HG03378 (cell line): Measurements from ENCODE around the gene JAG2.
"Not testable (repeated sequence)": the region's sequence is repeated elsewhere in the genome, so short reads cannot be mapped to it uniquely, and the experiment has no call there.

Source experiments
- ATAC-seq: cut with Tn5 transposase; IDR thresholded peaks from one replicate; pipeline ENCODE4 v1.9.1; 2021; ENCODE audit warnings: mild to moderate bottlenecking, moderate library complexity; ENCODE audit not compliant: unreplicated experiment

The JAG2 gene

GRCh38 chr14:105123064-105123665, 45.4 kb downstream of the JAG2 start:
- ATAC-seq, result no peak

- ATAC-seq, result no peak
These were observed 48.5 kb downstream of the JAG2 start for GRCh38 chr14:105120056-105120455.

DNA sequence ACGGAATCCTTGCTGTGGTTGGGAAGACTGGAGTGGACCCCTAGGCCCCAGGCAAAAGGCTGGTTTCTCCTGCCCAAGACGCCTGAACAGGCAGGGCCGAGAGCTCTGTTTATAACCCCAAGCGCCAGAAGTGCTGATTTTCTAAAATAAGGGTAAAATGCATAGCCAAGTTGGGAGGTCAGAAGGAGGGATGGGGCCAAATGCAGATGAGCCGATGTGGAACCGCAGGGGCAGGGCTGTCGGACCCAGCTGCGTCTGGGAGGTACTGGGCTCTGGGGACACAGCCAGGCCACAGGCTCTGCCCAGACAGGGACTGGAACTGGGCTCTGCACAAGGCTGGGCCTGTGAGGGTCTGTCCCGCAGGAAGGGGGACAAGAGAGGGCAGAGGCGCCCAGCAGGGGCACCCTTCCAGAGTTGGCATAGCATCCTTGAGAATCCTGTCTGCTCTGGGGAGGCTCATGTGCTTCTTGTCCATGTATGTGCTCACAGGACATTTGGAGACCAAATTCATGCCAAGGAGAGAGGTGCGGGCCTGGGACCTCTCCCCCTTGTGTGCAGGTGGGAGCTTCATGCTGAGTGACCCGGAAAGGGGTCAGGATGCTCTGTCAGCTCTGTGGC, 49.1 kb downstream of the JAG2 start:
- ATAC-seq, result no peak

- no peak for ATAC-seq
These were observed 49.7 kb downstream of the JAG2 start for GRCh38 chr14:105118646-105119407.

DNA sequence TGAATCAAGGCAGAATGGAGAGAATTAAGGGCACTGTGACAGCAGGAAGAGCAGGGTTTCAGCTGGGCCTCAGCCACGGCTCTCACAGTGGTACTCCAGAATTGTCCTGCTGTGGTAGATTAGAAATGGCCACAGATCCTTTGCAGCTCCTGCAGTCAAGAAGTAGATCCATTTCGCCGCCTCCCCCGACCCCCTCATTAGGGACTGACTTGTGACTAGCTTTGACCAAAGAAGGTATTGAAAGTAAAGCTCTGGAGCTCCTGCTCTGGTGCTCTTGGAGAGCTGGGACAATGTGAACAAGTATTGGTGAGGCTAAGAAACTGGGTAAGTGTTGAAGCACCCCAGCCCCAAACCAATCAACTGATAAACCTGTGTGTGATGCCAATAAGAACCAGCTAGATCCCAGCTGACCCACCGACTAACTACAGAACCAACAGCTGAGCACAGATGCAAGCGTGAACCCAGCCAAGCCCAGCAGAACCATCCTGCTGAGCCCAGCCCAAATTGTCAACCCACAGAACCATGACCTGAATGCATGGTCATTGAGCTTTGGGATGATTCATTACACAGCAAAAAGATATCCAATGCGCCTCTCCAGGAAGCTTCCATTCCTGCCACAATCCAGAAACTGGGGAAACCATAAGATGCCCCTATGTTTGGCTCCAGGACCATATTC, 50.7 kb downstream of the JAG2 start:
- ATAC-seq, result no peak

DNA sequence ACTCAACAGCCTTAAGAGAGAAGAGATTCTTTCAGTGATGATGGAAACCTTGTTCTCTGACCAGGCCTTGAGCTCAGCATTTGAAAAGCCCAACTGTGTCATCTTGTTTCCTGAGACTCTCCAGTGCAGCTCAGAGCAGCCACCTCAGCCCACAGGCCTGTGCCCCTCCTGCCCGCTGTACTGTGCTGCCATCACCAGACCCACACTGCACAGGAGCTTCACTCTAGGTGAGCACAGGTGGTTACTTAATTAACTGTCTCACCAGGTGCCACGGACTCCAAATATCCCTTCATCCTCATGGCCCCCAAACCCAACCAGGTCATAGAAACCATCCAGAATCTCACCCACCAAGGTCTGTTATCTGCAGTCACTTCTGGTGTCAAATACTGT, 51.3 kb downstream of the JAG2 start:
- ATAC-seq, result no peak

DNA sequence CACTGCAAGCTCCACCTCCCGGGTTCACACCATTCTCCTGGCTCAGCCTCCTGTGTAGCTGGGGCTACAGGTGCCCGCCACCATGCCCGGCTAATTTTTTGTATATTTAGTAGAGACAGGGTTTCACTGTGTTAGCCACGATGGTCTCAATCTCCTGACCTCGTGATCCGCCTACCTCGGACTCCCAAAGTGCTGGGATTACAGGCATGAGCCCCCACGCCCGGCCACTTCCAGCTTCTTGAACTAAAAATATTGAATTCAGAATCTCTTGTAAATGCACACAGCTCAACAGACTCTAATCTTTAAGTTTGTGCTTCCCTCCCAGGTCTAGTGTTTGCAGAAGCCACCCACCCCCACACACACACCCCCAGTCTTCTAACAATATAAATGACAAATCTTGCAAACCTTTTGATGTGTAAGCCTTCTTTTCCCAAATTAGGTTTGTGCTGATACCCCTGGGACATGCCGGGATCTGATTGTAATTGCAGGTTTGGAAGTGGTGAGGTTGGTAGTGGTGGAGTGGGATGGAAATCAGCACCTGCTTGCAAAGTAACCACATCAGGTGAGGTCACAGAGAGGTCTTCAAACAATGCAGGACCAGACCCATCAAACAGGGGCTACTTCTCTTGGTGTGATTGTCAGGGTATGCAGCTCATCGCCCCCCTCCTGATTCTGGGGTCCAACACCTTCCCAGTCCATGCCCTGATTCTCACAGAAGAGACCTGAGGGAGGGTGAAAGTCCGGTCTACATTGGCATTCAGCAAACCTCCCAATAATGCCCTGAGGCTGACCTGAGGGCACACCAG, 51.9 kb downstream of the JAG2 start:
- no peak for ATAC-seq

DNA sequence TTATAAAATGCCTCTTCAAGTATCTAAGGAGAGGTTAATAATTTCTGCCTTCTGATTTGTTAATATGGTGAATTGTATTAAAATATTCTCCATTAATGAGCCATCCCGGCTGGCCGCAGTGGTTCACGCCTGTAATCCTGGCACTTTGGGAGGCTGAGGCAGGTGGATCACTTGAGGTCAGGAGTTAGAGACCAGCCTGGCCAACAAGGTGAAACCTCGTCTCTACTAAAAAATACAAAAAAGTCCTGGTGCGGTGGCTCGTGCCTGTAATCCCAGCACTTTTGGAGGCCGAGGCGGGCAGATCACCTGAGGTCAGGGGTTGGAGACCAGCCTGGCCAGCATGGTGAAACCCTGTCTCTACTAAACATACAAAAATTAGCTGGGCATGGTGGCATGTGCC, 59.3 kb downstream of the JAG2 start:
- ATAC-seq, result not testable (repeated sequence)

DNA sequence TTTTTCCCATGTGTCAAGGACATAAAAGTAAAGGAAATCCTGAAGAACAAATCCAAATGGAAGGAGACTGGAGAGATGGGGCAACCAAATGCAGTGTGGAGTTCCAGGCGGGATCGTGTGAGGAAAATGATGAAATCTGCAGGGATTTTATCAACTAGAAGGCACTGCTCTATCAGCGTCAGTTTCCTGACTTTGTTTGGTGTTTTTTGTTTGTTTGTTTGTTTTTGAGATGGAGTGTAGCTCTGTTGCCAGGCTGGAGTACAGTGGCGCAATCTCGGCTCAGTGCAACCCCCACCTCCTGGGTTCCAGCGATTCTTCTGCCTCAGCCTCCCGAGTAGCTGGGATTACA, 60.1 kb downstream of the JAG2 start:
- no peak for ATAC-seq

- ATAC-seq, result no peak
These were observed 60.6 kb downstream of the JAG2 start for GRCh38 chr14:105107781-105108515.

DNA sequence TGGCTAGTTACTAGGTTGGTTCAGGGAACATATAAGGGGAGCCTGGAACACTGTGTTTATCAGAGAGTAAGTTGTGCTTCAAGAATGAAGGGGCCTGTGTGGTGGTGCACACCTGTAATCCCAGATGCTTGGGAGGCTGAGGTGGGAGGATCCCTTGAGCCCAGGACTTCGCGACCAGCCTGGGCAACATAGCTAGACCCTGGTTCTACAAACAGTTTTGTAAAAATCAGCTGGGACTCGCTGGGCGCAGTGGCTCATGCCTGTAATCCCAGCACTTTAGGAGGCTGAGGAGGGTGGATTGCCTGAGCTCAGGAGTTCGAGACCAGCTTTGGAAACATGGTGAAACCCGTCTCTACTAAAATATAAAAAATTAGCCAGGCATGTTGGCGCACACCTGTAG, 61.2 kb downstream of the JAG2 start:
- no peak for ATAC-seq

DNA sequence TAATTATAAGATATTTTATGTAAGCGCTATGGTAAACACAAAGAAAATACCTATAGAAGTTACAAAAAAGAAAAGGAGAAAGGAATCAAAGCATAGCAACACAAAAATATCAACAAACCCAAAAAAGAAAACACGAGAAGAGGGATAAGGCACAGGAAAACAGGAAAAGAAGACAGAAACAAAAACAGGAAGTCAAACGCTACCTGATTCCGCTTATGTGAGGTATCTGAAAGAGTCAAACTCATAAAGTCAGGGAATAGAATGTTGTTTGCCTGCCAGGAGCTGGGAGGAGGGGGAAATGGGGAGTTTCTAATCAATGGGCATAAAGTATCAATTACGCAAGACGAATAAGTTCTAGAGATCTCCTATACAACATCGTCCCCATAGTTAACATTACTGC, 63.4 kb downstream of the JAG2 start:
- no peak for ATAC-seq

DNA sequence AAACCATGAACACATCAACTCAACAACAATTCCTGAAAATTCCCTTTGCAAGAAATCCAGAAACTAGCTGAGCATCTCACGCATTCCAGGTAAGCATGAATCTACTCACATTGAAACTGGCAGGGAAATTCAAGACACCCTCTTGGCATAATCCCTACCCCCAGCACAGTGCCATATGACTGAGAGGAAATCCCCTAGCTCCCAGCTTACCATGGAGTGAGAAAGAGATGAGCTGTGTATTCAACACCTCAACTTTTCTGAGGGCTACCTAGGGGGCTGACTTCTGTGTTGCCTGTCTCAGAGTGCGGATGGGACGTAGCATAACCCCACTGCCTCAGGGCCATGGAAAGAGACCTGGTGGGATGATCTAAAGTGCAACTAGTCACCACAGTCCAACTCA, 65.7 kb downstream of the JAG2 start:
- ATAC-seq, result no peak

DNA sequence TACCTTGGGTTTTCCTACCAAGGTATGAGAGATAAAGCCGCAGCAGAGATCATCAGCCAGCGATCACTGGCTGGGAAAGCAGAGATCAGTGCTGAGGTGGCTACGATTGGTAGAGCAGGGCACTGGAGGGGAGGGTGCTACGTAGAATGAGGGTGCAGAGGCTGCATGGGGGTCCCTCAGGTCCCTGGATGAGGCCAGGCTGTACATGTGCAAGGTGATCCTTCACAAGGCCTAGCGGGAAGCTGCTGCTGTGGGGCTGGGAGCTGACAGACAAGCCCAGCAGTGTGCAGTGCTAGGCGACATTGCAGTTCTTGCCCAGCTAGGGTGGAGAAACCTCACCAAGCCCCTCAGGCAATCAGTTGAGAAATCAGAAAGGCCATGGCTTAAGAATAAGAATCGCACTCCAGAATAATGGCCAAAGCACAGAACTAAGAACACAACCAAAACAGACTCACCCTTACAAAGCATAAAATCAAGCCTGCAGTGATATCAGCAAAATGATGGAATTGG, 66.2 kb downstream of the JAG2 start:
- ATAC-seq, result no peak

GRCh38 chr14:105100910-105101309, 67.7 kb downstream of the JAG2 start:
- no peak for ATAC-seq

DNA sequence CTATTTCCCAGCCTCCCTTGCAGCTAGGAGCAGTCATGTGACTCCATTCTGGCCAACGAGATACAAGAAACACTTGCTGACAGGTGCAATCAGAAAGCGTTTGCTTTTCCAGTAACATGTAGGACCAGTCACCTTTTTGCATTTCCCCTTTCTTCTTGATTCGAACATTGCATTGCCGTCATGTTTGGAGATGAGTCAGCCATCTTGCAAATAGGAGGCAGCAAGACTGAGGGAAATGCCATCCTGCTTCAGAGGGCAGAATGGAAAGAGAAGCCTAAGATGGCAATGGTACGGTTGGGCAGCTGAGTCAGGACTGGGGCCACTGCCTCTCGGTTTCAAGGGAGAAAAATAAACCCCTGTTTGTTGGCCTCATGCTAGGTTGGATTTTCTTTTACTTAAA, 68.8 kb downstream of the JAG2 start:
- no peak for ATAC-seq

DNA sequence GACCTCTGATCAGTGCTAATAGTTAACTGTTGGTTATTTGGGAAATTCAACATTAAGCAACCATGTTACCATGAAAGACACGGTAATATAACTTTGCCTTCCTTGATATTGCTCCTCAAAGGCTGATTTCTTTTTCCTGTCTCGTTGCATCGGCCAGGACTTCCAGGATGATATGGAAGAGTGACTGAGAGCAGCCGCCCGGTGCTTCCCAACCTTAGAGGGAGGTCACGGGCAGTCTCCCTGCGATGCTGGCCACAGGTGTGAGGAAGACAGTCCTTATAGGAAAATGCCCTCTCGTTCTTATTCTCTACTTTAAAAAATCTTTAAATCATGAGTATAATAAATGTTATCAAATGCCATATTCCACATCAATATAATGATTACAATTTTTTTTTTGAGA, 70.3 kb downstream of the JAG2 start:
- no peak for ATAC-seq

DNA sequence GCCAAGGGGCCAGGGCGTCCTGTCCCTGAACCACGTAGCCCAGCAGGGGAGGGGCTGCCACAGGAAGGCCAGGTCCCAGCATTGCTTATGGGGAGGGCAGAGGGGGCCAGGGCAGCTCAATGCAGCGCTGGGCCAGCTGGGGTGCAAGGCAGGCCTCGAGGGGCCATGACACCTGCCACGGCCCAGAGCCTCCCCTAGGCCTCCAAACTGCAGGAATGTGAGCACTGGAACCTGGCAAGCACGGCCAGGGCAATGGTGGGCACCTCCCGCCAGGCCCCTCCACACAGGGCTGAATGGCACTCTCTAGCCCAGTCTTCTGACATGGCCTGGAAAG, 70.8 kb downstream of the JAG2 start:
- ATAC-seq, result no peak

- ATAC-seq, result no peak
These were observed 72.2 kb downstream of the JAG2 start for GRCh38 chr14:105096206-105096875.
